NT2/D1 (cell line): ENCODE results near the gene AP1S1.

Experiments used
- YY1 ChIP-seq: IDR thresholded peaks from 2 replicates; pipeline ENCODE4 v1.6.1; 2011; ENCODE audit not compliant: insufficient read length, insufficient read depth
- ZNF274 ChIP-seq: IDR thresholded peaks from 2 replicates; pipeline ENCODE4 v1.6.1; 2011; ENCODE audit warnings: mild to moderate bottlenecking, low read depth, low read length

GRCh38 chr7:101159696-101160674, 5.7 kb downstream of the AP1S1 start:
- TF ChIP-seq YY1 = no peak
- TF ChIP-seq ZNF274 = no peak
